ENCODE data around the gene ANKS6. TPM values are rescaled to one million over a fixed set of nuclear protein-coding genes. Genes with fewer than 3 reads are reported as not detected.

The ANKS6 gene
- total and polyA plus RNA-seq, 2 experiments from 2014 or later, result 36.9 to 59.0 TPM

- no peak overlapping the region for H2AFZ ChIP-seq
- no peak for TF ChIP-seq EZH2phosphoT487 (IDR thresholded peaks at IDR 0.05; ENCODE audit: unreplicated experiment)
- TF ChIP-seq ZNF114 (CRISPR knock-in tag; IDR thresholded peaks at IDR 0.05), result no peak
- TF ChIP-seq CTCF (conservative IDR thresholded peaks at IDR 0.05; ENCODE audit: low read depth in 2 of 2), result no peak
- no peak for TF ChIP-seq NANOG (IDR thresholded peaks at IDR 0.05; ENCODE audit: borderline replicate concordance)
- no peak for TF ChIP-seq CREB1 (CRISPR knock-in tag; IDR thresholded peaks at IDR 0.05; ENCODE audit: low read depth)
- TF ChIP-seq JUNB (IDR thresholded peaks at IDR 0.05; ENCODE audit: unreplicated experiment), result no peak
- Mint-ChIP-seq H3K27ac (no peak overlapping the region), H3K27me3 (ENCODE audit: insufficient read depth, low read depth, poor library complexity) (peaks cover 4% of the 10 kb centered on the region), H3K9me3 (no peaks in the 10 kb centered on the region; the same call in 2 of the 3 replicates), H3K4me1 (no peaks in the 10 kb centered on the region), H3K36me3 (ENCODE audit: low read depth) (peaks cover 48% of the 10 kb centered on the region), H3K4me3 (no peak overlapping the region)
- ATAC-seq, result no peak
- no peak overlapping the region for H3K27ac ChIP-seq (ENCODE audit: low read depth)
- peaks cover under 1% of the 10 kb centered on the region; the same call in 1 of the 2 replicates for H3K36me3 ChIP-seq (ENCODE audit: insufficient read depth)
- H3F3A ChIP-seq (replicated peaks; ENCODE audit: low read depth), result no peaks in the 10 kb centered on the region
- H3K4me1 ChIP-seq (ENCODE audit: insufficient read depth), result no peaks in the 10 kb centered on the region
- no peaks in the 10 kb centered on the region; the same call in 1 of the 2 replicates for H4K20me1 ChIP-seq (replicated peaks; ENCODE audit: insufficient read depth)
- DNase-seq (ENCODE audit: low spot score), result no peak
- H3K4me3 ChIP-seq, result no peak overlapping the region
- H3K4me2 ChIP-seq, result no peak overlapping the region
- no peaks in the 10 kb centered on the region; the same call in 1 of the 2 replicates for H3K79me2 ChIP-seq (replicated peaks; ENCODE audit: insufficient read depth)
- H3K9me2 ChIP-seq (ENCODE audit: insufficient read depth), result no peaks in the 10 kb centered on the region
- H3K27me3 ChIP-seq (ENCODE audit: insufficient read depth), result no peaks in the 10 kb centered on the region
Measured at GRCh38 chr9:98783518-98784226, 12.7 kb downstream of the ANKS6 start.

- Histone ChIP-seq H3K36me3 (ENCODE audit: insufficient read depth) (no peaks in the 10 kb centered on the region; the same call in 1 of the 2 replicates), H3K4me2 (no peak overlapping the region), H3F3A (replicated peaks; ENCODE audit: low read depth) (no peaks in the 10 kb centered on the region), H3K27me3 (ENCODE audit: insufficient read depth) (no peaks in the 10 kb centered on the region), H3K4me1 (ENCODE audit: insufficient read depth) (no peaks in the 10 kb centered on the region), H4K20me1 (replicated peaks; ENCODE audit: insufficient read depth) (no peaks in the 10 kb centered on the region; the same call in 1 of the 2 replicates), H3K9me2 (ENCODE audit: insufficient read depth) (no peaks in the 10 kb centered on the region), H2AFZ (no peak overlapping the region), H3K79me2 (replicated peaks; ENCODE audit: insufficient read depth) (no peaks in the 10 kb centered on the region; the same call in 1 of the 2 replicates), H3K27ac (ENCODE audit: low read depth) (no peak overlapping the region), H3K4me3 (no peak overlapping the region)
- Mint-ChIP-seq H3K4me1 (no peaks in the 10 kb centered on the region), H3K9me3 (no peaks in the 10 kb centered on the region; the same call in 2 of the 3 replicates), H3K4me3 (no peak overlapping the region), H3K36me3 (ENCODE audit: low read depth) (peaks cover 43% of the 10 kb centered on the region), H3K27me3 (ENCODE audit: insufficient read depth, low read depth, poor library complexity) (peaks cover 6% of the 10 kb centered on the region), H3K27ac (peak overlapping the region; percentile 3; the same call in 1 of the 2 replicates)
- no peak for ATAC-seq
- DNase-seq (ENCODE audit: low spot score), result no peak
- TF ChIP-seq REST (IDR thresholded peaks at IDR 0.05; ENCODE audit: unreplicated experiment) (no peak), POLR2AphosphoS5 (IDR thresholded peaks at IDR 0.05; ENCODE audit: low read depth) (no peak), EZH2phosphoT487 (IDR thresholded peaks at IDR 0.05; ENCODE audit: unreplicated experiment) (no peak), JUNB (IDR thresholded peaks at IDR 0.05; ENCODE audit: unreplicated experiment) (no peak), ZNF114 (CRISPR knock-in tag; IDR thresholded peaks at IDR 0.05) (no peak), ZNF331 (CRISPR knock-in tag; IDR thresholded peaks at IDR 0.05; ENCODE audit: low read depth) (no peak), NANOG (IDR thresholded peaks at IDR 0.05; ENCODE audit: borderline replicate concordance) (no peak), STAT1 (IDR thresholded peaks at IDR 0.05; ENCODE audit: unreplicated experiment) (no peak), ETS1 (IDR thresholded peaks at IDR 0.05) (no peak)
Measured at GRCh38 chr9:98781588-98782383, 14.6 kb downstream of the ANKS6 start.
